HT1080 (cell line): ENCODE measurements around the gene TYSND1. TPM values are rescaled to one million over a fixed set of nuclear protein-coding genes. Genes with fewer than 3 reads are reported as not detected.
A peak's percentile ranks its signal among the peaks of the same experiment; 100 is the strongest.
"Not testable (repeated sequence)": the region's sequence is repeated elsewhere in the genome, so short reads cannot be mapped to it uniquely, and the experiment has no call there.

Experiments
- DNase-seq: peaks from one replicate; pipeline ENCODE4 v3.0.0-alpha.2; 2015; ENCODE audit warnings: low read depth
- total RNA-seq: library from RNA; depleted of rRNA; stranded (reverse); fragments of >200 nt; shearing (Covaris generic); gene quantifications from 2 replicates; pipeline ENCODE4 v1.2.3, GENCODE V29; 2014

Gene TYSND1
- total RNA-seq, 1 experiment from 2014 or later: 8.3 TPM

DNA sequence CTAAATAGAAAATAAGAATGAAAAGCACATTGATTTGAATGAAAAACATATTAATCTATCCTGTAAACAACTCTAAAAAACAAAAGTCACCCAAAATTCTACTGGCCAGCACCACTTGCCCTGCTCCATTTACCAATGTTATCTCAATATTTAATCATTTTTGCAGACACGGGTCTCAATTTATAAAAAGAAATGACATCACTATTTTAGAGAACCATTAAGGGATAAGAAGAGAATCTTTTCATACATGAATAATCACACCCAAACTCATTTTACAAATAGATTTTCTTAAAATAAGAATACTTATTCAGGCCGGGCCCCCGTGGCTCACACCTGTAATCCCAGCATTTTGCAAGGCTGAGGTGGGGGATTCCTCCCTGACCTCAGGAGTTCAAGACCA lies 19.9 kb upstream of the TYSND1 start:
- no peak for DNase-seq

DNA sequence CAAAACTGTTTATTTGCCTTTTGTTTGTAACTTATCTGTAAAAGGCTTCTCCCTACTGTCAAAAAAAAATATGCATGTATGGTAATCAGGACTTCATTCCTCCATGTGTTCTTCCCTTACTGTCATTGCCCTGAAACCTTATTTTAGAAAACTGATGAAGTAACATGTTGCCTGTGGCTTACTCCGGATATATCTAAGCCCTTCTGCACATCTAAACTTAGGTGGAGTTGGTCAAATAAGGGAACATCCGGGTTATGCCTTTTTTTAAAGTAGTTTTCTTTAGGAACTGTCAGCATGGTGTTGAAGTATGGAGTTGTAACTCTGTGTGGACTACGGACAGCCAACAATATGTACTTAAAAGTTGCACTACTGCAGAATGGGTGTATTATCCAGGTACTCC lies 17.7 kb upstream of the TYSND1 start:
- no peak for DNase-seq

DNA sequence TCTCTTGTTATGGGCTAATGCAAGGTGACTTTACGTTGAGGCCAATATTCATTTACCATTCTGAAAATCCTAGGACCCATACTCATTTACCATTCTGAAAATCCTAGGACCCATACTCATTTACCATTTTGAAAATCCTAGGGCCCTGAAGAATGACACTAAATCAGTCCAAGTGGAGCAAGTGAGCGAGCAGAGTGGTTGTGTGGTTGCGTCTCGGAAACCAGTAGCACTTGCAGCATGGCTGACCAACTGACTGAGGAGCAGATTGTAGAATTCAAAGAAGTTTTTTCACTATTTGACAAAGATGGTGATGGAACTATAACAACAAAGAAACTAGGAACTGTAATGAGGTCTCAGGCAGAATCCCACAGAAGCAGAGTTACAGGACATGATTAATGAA lies 16.9 kb upstream of the TYSND1 start:
- no peak for DNase-seq

DNA sequence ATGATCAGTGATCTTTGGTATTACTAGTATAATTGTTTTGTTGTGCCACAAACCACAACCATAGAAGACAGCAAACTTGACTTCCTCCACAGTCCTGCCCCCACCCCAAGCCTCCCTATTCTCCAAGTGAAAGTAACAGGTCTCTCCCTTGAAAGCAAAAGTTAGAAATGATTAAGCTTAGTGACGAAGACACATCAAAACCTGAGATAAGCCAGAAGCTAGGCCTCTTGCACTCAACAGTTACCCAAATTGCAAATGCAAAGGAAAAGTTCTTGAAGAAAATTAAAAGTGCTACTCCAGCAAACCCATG lies 16.3 kb upstream of the TYSND1 start:
- DNase-seq: no peak

DNA sequence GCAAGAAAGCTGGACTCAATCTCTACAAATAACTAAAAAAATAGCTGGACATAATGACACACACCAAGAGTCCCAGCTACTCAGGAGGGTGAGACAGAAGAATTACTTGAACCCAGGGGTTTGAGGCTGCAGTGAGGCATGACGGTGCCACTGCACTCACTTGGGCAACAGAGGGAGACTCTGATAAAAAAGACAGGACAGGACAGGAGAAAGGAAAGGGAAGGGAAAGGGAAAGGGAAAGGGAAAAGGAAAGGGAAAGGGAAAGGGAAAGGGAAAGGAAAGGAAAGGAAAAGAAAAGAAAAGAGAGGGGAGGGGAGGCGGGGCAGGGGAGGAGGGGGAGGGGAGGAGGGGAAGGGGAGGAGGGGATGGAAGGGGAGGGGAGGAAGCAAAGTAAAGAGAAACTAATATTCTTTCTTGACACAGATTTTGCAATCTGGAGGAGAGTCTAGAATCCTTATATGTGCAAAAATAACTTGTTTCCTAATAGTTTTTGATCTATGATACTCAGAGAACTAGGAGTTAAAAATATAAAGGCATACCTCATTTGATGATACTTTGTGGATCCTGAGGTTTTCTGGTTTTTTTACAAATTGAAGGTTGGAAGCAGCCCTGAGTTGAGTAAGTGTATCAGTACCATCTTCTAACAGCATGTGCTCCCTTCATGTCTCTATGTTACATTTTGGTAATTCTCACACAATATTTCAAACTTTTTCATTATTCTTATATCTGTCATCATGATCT lies 15.8 kb upstream of the TYSND1 start:
- no peak for DNase-seq

DNA sequence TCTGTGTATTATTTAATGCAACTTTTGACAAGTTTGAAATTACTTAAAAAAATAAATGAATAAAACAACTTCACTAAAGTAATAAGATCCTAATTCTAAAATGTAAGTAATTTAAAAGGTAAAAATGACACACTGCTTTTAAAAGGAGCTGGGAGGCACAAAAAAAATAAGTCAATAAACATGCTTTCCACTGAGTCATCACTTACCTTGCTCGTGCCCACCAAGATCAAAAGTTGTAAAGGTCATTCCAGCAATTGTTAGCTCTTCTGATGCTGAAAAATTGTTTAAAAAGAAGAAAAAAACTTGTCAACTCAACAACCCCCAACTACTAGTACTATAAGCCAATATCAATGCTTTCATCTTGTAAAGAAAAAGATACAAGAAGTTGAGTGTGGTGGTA lies 14.3 kb upstream of the TYSND1 start:
- no peak for DNase-seq

DNA sequence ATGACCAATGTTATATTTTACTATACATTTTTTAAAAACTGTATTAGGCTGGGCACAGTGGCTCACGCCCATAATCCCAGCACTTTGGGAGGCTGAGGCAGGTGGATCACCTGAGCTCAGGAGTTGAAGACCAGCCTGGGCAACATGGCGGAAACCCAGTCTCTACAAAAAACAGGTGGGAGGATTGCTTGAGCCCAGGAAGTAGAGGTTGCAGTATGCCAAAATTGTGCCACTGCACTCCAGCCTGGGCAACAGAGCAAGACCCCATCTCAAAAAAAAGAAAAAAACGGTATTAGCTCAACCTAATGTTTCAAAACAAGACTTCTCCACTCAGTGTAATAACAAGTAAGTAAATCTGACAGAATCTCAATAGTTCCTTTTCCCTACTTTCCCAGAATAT lies 12.9 kb upstream of the TYSND1 start:
- not testable (repeated sequence) for DNase-seq

DNA sequence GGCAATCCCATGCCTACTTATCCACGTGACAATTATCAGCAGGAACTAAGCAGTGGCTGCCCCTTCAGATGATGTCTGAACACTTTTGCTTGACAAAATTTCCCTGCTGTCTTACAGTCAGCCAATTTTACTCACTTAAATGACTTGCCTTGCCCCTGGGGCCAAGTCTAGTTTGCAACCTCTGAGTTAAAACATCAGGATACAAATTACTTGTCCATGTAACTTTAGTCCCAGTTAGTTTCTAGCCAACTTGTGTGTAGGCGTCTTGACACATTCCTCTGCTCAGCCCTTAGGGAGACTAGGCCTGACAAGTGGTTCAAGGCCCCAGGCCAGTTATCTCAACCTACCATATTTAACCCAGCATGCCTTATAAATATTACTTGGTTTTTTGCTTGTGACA lies 11.6 kb upstream of the TYSND1 start:
- no peak for DNase-seq

DNA sequence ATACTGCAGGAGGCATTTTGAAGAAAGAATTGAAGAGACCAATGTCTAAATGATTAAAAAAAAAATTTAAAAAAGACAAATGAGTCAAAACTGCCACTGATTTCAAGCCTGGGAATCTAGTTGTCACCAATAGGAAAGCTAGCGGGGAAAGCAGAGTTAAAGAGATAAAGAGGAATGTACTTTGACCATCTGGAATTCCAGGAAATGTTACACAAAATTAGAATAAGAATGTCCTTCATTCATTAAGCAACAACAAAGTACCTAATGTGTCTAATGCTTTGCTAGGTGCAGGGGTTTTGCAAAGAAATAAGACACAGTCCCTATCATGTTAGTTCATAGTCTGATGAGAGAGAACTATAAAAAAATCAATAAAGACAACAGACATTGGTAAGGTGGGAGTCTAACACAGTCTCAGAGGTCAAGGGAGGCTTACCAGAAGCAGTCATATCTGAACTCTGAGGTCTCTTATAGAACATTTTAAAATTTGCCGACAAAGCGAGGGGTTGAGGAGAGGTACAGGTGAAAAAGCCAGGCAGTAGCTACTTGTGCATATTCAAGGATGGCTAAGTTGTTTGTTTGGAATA lies 8.8 kb upstream of the TYSND1 start:
- DNase-seq: no peak

DNA sequence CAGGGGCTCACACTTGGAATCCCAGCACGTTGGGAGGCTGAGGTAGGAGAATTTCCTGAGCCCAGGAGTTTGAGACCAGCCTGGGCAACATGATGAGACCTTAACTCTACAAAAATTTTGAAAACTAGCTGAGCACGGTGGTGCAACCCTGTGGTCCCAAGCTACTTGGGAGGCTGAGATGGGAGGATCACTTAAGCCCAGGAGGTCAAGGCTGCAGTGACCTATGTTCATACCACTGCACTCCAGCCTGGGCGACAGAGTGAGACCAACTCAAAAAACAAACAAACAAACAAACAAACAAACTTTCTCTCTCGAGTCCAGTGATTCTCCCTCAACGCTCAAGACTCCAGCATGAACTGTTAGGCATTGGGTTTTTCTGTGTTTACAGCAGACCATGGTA lies 2.0 kb upstream of the TYSND1 start:
- DNase-seq: no peak

DNA sequence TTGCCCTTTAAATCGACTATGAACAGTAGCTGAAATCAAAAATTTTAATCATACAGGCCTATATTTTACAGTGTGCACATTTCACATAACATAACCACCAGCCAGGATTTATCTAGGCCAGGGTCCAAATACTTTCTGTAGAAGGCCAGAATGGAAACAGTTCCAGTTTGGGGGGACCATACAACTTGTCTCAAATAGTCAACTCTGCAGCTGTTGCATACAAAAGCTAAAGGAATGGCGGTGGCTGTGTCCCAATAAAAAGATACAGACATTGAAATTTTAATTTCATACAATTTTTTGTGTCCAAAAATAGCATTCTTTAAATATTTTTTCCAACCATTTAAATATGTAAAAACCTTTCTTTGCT lies 742 bp upstream of the TYSND1 start:
- DNase-seq: no peak

DNA sequence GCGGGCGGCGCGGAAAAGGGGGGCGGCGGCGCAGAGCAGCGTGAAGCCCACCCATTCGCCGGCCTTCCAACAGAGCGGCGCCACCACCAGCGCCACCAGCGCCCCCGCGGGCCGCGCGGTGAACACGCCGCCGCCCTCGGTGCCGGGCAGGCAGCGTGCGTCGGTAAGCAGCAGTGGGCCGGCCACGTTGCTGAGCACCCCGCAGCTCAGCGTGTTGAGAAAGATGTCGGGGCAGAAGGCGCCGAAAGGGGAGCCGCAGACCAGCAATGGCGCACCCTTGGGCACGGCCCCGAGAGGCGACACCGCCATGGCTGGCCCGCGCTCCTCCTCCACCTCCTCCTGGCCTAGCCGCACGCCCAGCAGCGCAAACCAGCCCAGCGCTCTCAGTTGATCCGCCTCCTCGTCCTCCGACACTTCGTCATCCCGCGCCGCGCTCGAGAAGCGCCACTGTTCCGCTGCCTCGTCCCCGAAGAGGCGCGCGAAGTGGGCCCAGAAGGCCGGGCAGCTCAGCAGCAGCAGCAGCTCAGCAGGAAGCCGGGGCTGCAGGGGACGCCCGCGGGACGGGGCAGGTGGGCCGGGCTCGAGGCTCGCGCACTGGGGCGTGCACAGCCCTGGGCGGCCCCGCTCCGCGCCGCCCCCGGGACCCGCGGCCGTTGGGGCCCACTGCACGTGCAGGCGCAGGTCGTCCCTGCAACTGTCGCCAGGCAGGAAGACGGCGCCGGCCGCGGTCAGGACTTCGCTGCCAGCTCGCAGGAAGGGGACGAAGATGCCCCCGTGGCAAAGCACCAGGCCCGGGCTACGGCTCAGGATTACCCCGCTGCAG lies 623 bp downstream of the TYSND1 start:
- peak; percentile 59 for DNase-seq

DNA sequence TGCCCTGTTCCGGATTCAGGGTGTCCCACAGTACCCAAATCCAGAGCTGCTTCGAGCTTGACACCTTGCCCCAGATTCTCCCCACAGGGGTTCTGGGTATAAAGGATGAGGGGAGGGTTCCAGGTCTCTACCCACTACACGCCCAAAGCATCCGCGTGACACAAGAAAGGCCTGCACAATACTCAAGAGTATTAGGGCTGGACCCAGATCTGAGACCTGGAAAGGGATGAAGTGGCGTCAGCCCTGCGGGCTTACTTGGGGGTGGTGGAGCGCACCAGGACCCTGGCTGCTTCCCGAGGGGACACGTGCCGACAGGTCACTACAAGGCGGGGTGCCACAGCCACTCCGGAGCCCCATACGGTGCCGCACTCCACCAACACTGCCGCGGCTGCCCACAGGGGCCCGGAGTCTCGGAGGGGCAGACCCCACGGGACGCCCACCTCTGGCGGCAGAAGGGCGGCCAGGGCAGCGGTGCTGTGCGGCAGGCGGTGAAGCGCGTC lies 1.3 kb downstream of the TYSND1 start:
- no peak for DNase-seq

DNA sequence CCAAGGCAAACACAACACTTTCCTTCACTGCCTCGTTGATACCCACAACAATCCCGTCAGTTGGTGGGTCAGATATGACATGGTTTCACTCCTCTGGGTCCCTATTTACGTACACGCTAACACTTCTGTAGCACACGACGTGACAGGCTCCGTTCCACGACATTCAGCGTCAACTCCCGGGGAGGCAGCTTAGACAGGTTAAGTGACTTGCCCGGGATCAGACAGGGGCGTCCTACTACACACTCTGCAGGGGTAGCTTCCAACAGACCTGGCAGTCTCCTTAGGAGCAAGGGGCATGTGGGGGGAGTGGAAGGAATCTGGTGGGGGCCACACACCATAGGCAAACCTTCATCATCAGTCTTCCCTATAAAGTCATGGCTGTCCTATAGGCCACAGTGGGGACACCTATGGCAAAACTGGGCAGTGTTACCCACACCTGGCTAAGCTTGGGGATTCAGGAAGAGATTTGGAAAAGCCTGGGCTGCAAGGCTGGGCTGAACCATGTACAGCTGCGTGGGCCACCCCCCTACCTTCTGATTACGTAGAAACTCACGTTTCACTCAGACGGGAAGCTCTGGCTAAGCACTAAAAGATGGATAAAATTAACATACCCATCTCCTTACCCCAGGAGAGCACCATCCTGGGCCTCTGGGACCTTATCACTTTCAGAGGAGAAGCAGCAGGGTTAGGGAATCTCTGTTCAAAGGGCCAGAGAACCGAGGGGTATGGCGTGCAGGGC lies 2.0 kb downstream of the TYSND1 start:
- no peak for DNase-seq

DNA sequence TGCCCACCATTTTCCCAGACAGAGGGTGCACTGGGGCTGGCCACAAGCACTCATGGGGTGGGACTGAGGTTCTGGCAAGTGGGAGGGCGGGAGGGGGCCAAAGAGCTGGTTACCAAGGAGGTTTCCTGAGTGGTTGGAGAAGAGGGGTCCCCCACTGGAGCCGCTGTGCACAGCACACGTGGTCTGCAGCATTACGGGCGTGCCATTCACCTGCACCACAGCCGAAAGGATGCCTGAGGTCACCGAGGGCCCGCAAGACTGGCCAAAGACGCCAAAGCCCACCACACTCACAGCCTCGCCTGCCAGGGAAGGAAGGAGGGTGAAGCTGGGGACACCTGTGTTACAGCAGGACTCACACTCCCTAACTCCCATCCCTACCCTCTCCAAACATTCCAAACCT lies 3.9 kb downstream of the TYSND1 start:
- no peak for DNase-seq

DNA sequence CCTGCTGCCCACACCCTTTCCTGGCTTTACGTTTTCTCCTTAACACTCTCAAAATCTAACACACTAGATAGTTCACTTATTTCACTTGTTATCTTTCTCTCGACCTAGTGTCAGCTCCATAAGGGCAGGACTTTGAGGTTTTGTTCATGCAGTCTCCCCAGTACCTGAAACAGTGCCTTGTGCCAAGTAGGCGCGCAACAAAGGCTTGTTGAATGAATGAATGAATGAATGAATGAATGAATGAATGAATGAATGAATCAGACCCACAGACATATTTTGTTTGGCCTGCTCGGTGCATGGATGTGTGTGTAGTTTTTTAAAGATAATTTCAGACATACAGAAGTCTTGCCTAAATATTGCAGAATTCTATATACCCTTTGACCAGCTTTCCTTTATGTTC lies 6.2 kb downstream of the TYSND1 start:
- no peak for DNase-seq

DNA sequence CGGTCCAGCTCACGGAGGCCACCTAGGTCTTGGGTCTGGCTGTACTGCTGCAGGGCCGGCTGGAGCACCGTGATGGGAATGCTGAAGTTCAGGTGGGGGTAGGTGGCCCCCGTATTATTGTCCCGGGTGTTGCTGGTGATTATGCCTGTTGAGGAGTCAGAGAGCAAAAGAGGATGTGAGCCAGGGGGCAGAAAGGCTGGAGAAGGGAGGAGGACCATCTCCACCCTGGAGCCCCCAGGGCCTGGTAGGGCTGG lies 6.6 kb downstream of the TYSND1 start:
- no peak for DNase-seq

DNA sequence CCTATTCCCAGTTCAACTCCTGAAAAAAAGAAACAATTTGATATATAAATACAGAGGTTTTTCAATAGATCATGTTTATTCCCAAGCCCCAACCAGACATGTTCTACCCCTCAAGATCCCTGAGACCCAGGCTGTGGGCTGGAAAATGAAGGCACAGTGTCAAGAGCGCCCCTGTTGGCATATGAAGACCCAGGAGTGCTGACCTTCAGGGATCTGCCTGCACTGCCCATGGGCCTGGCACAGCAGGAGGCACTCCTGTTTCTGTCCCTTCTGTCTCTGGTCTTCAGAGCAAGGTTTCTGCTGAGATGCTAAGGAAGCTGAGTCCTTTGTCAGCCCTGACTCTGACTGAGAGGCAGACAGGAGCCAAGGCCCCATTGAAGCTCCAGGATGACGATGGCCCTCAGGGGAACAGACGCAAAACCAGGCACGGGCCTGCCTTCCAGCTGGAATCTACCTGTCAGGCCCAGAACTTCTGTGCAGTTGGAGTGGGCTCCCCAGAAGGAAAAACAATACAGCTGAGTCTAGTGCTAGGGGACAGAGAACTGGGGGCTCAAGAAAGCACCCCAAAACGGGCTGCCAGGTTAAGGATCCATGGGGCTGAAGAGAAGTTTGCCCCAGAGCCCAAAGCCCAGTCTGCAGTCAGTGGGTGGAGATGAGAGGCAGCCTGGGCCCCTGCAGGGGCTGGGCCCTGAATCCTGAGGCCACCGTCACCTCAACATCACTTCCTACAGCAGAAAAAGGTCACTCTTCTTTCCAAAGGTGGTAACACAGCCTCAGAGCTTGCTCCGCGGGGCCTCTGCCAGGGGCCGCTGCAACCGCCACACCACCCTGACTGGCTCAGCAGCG lies 7.1 kb downstream of the TYSND1 start:
- no peak for DNase-seq

DNA sequence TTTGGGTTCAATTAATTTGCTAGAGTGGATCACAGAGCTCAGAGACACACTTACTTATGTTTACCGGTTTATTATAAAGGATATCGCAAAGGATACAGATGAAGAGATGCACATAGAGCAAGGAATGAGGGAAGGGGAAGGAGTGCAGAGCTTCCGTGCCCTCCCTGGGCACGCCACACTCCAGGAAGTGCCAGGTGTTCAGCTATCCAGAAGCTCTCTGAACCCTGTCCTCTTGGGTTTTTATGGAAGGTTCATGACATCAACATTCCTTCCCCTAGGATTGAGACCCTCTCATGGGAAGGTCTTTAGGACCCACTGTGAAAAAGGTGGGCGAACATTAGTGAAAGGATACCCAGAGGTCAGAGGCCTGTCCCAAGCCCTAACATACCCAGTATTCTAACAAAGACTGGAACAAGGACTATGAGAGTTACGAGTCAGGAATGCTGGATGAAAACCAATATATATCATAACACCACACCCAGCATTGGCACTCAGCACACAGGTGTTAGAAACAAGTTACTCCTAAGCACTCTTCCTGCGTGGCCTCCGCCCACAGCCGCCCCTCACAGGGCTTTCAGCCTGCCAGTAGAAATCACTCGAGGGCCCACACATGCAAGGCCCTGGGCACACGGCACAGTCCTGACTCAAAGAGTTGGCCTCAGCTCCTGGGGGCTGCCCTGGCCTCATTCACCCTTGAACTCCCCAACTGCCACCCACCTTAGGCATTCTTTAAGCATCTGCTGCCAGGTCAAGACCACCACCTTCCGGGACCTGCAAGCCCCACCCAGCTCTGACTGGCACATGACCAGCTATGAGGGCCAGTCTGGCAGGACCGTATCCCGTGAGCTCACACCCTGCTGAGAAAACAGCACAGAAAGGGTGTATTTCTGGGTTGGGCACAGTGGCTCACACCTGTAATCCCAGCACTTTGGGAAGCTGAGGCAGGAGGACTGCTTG lies 8.3 kb downstream of the TYSND1 start:
- no peak for DNase-seq

DNA sequence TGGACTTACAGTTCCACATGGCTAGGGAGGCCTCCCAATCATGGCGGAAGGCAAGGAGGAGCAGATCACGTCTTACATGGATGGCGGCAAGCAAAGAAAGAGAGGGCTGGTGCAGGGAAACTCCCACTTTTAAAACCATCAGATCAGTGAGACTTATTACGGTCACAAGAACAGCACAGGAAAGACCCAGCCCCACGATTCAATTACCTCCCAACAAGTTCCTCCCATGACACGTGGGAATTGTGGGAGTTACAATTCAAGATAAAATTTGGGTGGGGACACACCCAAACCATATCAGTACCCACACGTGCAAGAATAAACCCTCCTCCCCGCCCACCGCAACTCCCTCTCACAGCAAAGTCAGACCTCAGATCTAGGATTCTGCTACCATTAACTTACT lies 9.4 kb downstream of the TYSND1 start:
- no peak for DNase-seq
